GM19438 (cell line): ENCODE results near the gene ZMIZ1.

Experiments used
- ATAC-seq: cut with Tn5 transposase; IDR thresholded peaks from one replicate; pipeline ENCODE4 v1.9.1; 2021; ENCODE audit warnings: low read depth; ENCODE audit not compliant: unreplicated experiment

The ZMIZ1 gene

GRCh38 chr10:79237454-79238157 is 168.8 kb downstream of the ZMIZ1 start:
- ATAC-seq: no peak

- no peak for ATAC-seq
Observed at GRCh38 chr10:79238158-79238520, 169.4 kb downstream of the ZMIZ1 start.

- no peak for ATAC-seq
Observed at GRCh38 chr10:79238606-79239005, 169.8 kb downstream of the ZMIZ1 start.

GRCh38 chr10:79239275-79239779 is 170.6 kb downstream of the ZMIZ1 start:
- no peak for ATAC-seq

GRCh38 chr10:79239924-79240581 is 171.3 kb downstream of the ZMIZ1 start:
- no peak for ATAC-seq

- ATAC-seq: no peak
Observed at GRCh38 chr10:79241629-79241989, 172.8 kb downstream of the ZMIZ1 start.

GRCh38 chr10:79241990-79242619 is 173.3 kb downstream of the ZMIZ1 start:
- peak; percentile 24 for ATAC-seq

GRCh38 chr10:79242620-79243152 is 173.9 kb downstream of the ZMIZ1 start:
- ATAC-seq: peak; percentile 24

- ATAC-seq: peak; percentile 37
Observed at GRCh38 chr10:79243181-79244067, 174.7 kb downstream of the ZMIZ1 start.

- ATAC-seq: no peak
Observed at GRCh38 chr10:79244068-79244442, 175.3 kb downstream of the ZMIZ1 start.

- peak; percentile 23 for ATAC-seq
Observed at GRCh38 chr10:79244841-79245504, 176.2 kb downstream of the ZMIZ1 start.

- ATAC-seq: no peak
Observed at GRCh38 chr10:79245539-79246208, 176.9 kb downstream of the ZMIZ1 start.

- no peak for ATAC-seq
Observed at GRCh38 chr10:79246209-79246581, 177.4 kb downstream of the ZMIZ1 start.

GRCh38 chr10:79246606-79247275 is 178.0 kb downstream of the ZMIZ1 start:
- no peak for ATAC-seq

GRCh38 chr10:79247373-79248137 is 178.8 kb downstream of the ZMIZ1 start:
- no peak for ATAC-seq

- no peak for ATAC-seq
Observed at GRCh38 chr10:79248341-79249185, 179.8 kb downstream of the ZMIZ1 start.
